GM23338 (cell line): ENCODE results near the gene ASB12. TPM values are rescaled to one million over a fixed set of nuclear protein-coding genes. Genes with fewer than 3 reads are reported as not detected.
A peak's percentile ranks its signal among the peaks of the same experiment; 100 is the strongest.

Source experiments
- ATAC-seq: fragments of 200-7000 bp; cut with Tn5 transposase; 3 replicates; pipeline ENCODE4 v1.9.1; 2020
- DNase-seq: peaks from one replicate; pipeline ENCODE4 v3.0.0-alpha.2; 2015; ENCODE audit warnings: low spot score
- H2AFZ ChIP-seq: fragments of 200-600 bp; sonication (generic); 2 replicates; pipeline ENCODE4 v1.8.0; 2016; ENCODE audit warnings: antibody characterized with exemption, mild to moderate bottlenecking, moderate library complexity
- H3F3A ChIP-seq: fragments of 200-600 bp; sonication (generic); replicated peaks from 2 replicates; pipeline ENCODE4 v1.8.0; 2017; ENCODE audit warnings: antibody characterized with exemption, mixed run types, low read depth
- H3K27ac ChIP-seq: fragments of 200-600 bp; sonication (generic); 2 replicates; pipeline ENCODE4 v1.6.1; 2016; ENCODE audit warnings: low read depth
- H3K27me3 ChIP-seq: fragments of 200-600 bp; sonication (generic); 2 replicates; pipeline ENCODE4 v1.8.0; 2016; ENCODE audit warnings: mild to moderate bottlenecking, mixed run types, moderate library complexity; ENCODE audit not compliant: insufficient read depth
- H3K36me3 ChIP-seq: fragments of 200-600 bp; sonication (generic); 2 replicates; pipeline ENCODE4 v1.8.0; 2016; ENCODE audit warnings: mild to moderate bottlenecking; ENCODE audit not compliant: insufficient read depth
- H3K4me1 ChIP-seq: fragments of 200-600 bp; sonication (generic); 2 replicates; pipeline ENCODE4 v1.8.0; 2016; ENCODE audit warnings: mild to moderate bottlenecking, moderate library complexity; ENCODE audit not compliant: insufficient read depth
- H3K4me2 ChIP-seq: fragments of 200-600 bp; sonication (generic); 2 replicates; pipeline ENCODE4 v1.7.1; 2017; ENCODE audit warnings: mixed run types
- H3K4me3 ChIP-seq: fragments of 200-600 bp; sonication (generic); 2 replicates; pipeline ENCODE4 v1.6.1; 2016; ENCODE audit warnings: mixed run types
- H3K79me2 ChIP-seq: fragments of 200-600 bp; sonication (generic); replicated peaks from 2 replicates; pipeline ENCODE4 v1.8.0; 2017; ENCODE audit warnings: mild to moderate bottlenecking; ENCODE audit not compliant: insufficient read depth
- H3K9me2 ChIP-seq: fragments of 200-600 bp; sonication (generic); 2 replicates; pipeline ENCODE4 v1.8.0; 2017; ENCODE audit not compliant: insufficient read depth
- H4K20me1 ChIP-seq: fragments of 200-600 bp; sonication (generic); replicated peaks from 2 replicates; pipeline ENCODE4 v1.8.0; 2017; ENCODE audit warnings: mild to moderate bottlenecking; ENCODE audit not compliant: insufficient read depth
- H3K27ac Mint-ChIP-seq: 2 replicates; pipeline ENCODE4 v1.8.0; 2020; ENCODE audit warnings: inconsistent platforms, mild to moderate bottlenecking, moderate library complexity, mixed read lengths
- H3K27me3 Mint-ChIP-seq: 3 replicates; pipeline ENCODE4 v1.8.0; 2022; ENCODE audit warnings: low read depth, mild to moderate bottlenecking, moderate library complexity, mixed read lengths, inconsistent platforms; ENCODE audit not compliant: insufficient read depth, poor library complexity
- H3K36me3 Mint-ChIP-seq: 3 replicates; pipeline ENCODE4 v1.8.0; 2021; ENCODE audit warnings: low read depth, mild to moderate bottlenecking, inconsistent platforms, moderate library complexity, mixed read lengths
- H3K4me1 Mint-ChIP-seq: 3 replicates; pipeline ENCODE4 v1.8.0; 2020; ENCODE audit warnings: mild to moderate bottlenecking, inconsistent platforms, mixed read lengths
- H3K4me3 Mint-ChIP-seq: 3 replicates; pipeline ENCODE4 v1.8.0; 2021; ENCODE audit warnings: moderate library complexity, mild to moderate bottlenecking, inconsistent platforms, mixed read lengths
- H3K9me3 Mint-ChIP-seq: 3 replicates; pipeline ENCODE4 v1.8.0; 2020; ENCODE audit warnings: moderate library complexity, mild to moderate bottlenecking, inconsistent platforms, mixed read lengths
- CREB1 ChIP-seq: fragments of 250-450 bp; sonication (Bioruptor Pico); IDR thresholded peaks from 2 replicates; pipeline ENCODE4 v1.5.0; 2020; ENCODE audit warnings: low read depth, mild to moderate bottlenecking, moderate library complexity
- EZH2 ChIP-seq: fragments of 200-600 bp; sonication (generic); IDR thresholded peaks from one replicate; pipeline ENCODE4 v1.8.0; 2017; ENCODE audit warnings: antibody characterized with exemption, mild to moderate bottlenecking, low read depth; ENCODE audit not compliant: unreplicated experiment
- EZH2phosphoT487 ChIP-seq: fragments of 200-600 bp; sonication (generic); IDR thresholded peaks from one replicate; pipeline ENCODE4 v1.8.1; 2018; ENCODE audit warnings: antibody characterized with exemption; ENCODE audit not compliant: unreplicated experiment
- JUNB ChIP-seq: IDR thresholded peaks from one replicate; pipeline ENCODE4 v1.6.1; 2016; ENCODE audit warnings: antibody characterized with exemption; ENCODE audit not compliant: unreplicated experiment
- NANOG ChIP-seq: IDR thresholded peaks from 2 replicates; pipeline ENCODE4 v1.6.1; 2016; ENCODE audit warnings: antibody characterized with exemption, borderline replicate concordance
- POLR2AphosphoS5 ChIP-seq: IDR thresholded peaks from 2 replicates; pipeline ENCODE4 v1.6.1; 2016; ENCODE audit warnings: antibody characterized with exemption, low read depth
- STAT1 ChIP-seq: IDR thresholded peaks from one replicate; pipeline ENCODE4 v1.6.1; 2016; ENCODE audit warnings: antibody characterized with exemption; ENCODE audit not compliant: unreplicated experiment
- ZNF114 ChIP-seq: fragments of 250-450 bp; sonication (Bioruptor Pico); IDR thresholded peaks from 2 replicates; pipeline ENCODE4 v1.5.0; 2020; ENCODE audit warnings: mild to moderate bottlenecking, moderate library complexity
- ZNF331 ChIP-seq: fragments of 250-450 bp; sonication (Bioruptor Pico); IDR thresholded peaks from 2 replicates; pipeline ENCODE4 v1.5.0; 2020; ENCODE audit warnings: low read depth, mild to moderate bottlenecking, moderate library complexity
- polyA plus RNA-seq: library from polyadenylated mRNA; unstranded; fragments of >200 nt; fragmentation: Nextera tagmentation; extraction: Ambion mirVana; gene quantifications from 2 replicates; pipeline ENCODE4 v1.2.1, GENCODE V29; 2016
- total RNA-seq: library from RNA; depleted of rRNA; stranded (reverse); fragments of >200 nt; shearing (Covaris generic); gene quantifications from 2 replicates; pipeline ENCODE4 v1.2.3, GENCODE V29; 2014
- TF ChIP-seq, protein P1 (sequence below): IDR thresholded peaks from 2 replicates; pipeline ENCODE4 v1.6.1; 2016; ENCODE audit warnings: antibody characterized with exemption
- TF ChIP-seq, protein P2 (sequence below): IDR thresholded peaks from one replicate; pipeline ENCODE4 v1.6.1; 2018; ENCODE audit warnings: antibody characterized with exemption; ENCODE audit not compliant: unreplicated experiment
- TF ChIP-seq, protein P3 (sequence below), 2 experiments: fragments of 200-600 bp in 1 of 2; sonication (generic) in 1 of 2; conservative IDR thresholded peaks; 2 replicates each; pipeline versions ENCODE4 v1.5.1 to v1.6.1; 2016 to 2017; ENCODE audit warnings: antibody characterized with exemption in 2 of 2, low read depth in 2 of 2, mild to moderate bottlenecking in 2 of 2, moderate library complexity in 1 of 2

Gene ASB12
- total and polyA plus RNA-seq, 2 experiments from 2014 or later: 1.1 to 1.2 TPM

DNA sequence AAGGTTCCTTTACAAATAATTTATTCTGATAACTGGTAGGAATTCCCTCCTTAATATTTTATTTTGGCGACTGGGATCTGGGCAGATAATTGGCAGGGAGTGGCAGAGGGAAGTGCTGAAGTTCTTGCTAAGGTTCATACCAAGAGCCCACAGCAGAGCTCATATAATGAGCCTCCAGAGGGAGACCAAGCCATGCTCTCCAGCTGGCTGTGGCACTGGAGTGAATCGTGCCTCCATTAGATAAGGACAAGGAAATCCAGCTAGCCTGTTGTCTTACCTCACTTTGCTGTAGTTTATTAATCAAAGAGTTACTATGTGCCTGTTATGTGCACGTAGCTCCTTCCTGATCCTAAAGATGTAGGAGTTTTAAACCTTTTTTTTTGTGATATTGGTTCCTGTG lies 1.3 kb downstream of the ASB12 start:
- ATAC-seq: no peak
- peaks cover 3% of the 10 kb centered on the region; the same call in 1 of the 3 replicates for H3K9me3 Mint-ChIP-seq

DNA sequence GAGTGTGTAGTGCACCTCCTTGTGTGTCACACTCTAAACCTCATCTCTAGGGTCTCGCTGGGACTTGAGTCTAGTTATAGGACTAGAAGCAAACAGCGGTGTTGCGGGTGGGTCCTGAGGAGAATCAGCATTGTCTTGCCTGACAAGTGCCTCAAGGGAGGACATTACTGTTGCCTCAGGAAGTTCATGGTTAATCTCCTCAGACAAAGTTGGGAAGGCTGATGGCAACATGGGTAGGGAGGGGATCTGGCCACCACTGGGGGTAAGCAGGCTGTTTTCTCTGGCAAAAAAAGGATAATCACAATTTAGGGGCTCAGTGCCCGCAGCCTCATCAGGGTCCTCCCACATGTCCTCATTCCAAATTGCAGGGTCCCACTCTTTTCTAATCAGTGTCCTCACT lies 12.4 kb downstream of the ASB12 start:
- Histone ChIP-seq H3K9me2 (no peaks in the 10 kb centered on the region), H3K4me2 (no peak overlapping the region), H3F3A (no peaks in the 10 kb centered on the region), H3K4me1 (no peaks in the 10 kb centered on the region), H3K27me3 (no peaks in the 10 kb centered on the region), H3K27ac (no peak overlapping the region), H3K36me3 (no peaks in the 10 kb centered on the region), H3K79me2 (no peaks in the 10 kb centered on the region), H3K4me3 (no peak overlapping the region), H4K20me1 (no peaks in the 10 kb centered on the region), H2AFZ (no peak overlapping the region)
- DNase-seq: no peak
- no peaks in the 10 kb centered on the region; the same call in 2 of the 3 replicates for H3K36me3 Mint-ChIP-seq
- no peaks in the 10 kb centered on the region for H3K4me1 Mint-ChIP-seq
- no peak overlapping the region for H3K4me3 Mint-ChIP-seq
- no peak for ATAC-seq
- no peaks in the 10 kb centered on the region; the same call in 2 of the 3 replicates for H3K9me3 Mint-ChIP-seq
- H3K27me3 Mint-ChIP-seq: no peaks in the 10 kb centered on the region
- no peak overlapping the region for H3K27ac Mint-ChIP-seq
- TF ChIP-seq, protein P1, sequence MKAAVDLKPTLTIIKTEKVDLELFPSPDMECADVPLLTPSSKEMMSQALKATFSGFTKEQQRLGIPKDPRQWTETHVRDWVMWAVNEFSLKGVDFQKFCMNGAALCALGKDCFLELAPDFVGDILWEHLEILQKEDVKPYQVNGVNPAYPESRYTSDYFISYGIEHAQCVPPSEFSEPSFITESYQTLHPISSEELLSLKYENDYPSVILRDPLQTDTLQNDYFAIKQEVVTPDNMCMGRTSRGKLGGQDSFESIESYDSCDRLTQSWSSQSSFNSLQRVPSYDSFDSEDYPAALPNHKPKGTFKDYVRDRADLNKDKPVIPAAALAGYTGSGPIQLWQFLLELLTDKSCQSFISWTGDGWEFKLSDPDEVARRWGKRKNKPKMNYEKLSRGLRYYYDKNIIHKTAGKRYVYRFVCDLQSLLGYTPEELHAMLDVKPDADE: no peak
- TF ChIP-seq JUNB (no peak), POLR2AphosphoS5 (no peak), CREB1 (CRISPR knock-in tag) (no peak), STAT1 (no peak), EZH2 (no peak), ZNF331 (CRISPR knock-in tag) (no peak), EZH2phosphoT487 (no peak), ZNF114 (CRISPR knock-in tag) (no peak), NANOG (no peak)
- TF ChIP-seq, protein P2, sequence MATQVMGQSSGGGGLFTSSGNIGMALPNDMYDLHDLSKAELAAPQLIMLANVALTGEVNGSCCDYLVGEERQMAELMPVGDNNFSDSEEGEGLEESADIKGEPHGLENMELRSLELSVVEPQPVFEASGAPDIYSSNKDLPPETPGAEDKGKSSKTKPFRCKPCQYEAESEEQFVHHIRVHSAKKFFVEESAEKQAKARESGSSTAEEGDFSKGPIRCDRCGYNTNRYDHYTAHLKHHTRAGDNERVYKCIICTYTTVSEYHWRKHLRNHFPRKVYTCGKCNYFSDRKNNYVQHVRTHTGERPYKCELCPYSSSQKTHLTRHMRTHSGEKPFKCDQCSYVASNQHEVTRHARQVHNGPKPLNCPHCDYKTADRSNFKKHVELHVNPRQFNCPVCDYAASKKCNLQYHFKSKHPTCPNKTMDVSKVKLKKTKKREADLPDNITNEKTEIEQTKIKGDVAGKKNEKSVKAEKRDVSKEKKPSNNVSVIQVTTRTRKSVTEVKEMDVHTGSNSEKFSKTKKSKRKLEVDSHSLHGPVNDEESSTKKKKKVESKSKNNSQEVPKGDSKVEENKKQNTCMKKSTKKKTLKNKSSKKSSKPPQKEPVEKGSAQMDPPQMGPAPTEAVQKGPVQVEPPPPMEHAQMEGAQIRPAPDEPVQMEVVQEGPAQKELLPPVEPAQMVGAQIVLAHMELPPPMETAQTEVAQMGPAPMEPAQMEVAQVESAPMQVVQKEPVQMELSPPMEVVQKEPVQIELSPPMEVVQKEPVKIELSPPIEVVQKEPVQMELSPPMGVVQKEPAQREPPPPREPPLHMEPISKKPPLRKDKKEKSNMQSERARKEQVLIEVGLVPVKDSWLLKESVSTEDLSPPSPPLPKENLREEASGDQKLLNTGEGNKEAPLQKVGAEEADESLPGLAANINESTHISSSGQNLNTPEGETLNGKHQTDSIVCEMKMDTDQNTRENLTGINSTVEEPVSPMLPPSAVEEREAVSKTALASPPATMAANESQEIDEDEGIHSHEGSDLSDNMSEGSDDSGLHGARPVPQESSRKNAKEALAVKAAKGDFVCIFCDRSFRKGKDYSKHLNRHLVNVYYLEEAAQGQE: no peak
- TF ChIP-seq, protein P3, sequence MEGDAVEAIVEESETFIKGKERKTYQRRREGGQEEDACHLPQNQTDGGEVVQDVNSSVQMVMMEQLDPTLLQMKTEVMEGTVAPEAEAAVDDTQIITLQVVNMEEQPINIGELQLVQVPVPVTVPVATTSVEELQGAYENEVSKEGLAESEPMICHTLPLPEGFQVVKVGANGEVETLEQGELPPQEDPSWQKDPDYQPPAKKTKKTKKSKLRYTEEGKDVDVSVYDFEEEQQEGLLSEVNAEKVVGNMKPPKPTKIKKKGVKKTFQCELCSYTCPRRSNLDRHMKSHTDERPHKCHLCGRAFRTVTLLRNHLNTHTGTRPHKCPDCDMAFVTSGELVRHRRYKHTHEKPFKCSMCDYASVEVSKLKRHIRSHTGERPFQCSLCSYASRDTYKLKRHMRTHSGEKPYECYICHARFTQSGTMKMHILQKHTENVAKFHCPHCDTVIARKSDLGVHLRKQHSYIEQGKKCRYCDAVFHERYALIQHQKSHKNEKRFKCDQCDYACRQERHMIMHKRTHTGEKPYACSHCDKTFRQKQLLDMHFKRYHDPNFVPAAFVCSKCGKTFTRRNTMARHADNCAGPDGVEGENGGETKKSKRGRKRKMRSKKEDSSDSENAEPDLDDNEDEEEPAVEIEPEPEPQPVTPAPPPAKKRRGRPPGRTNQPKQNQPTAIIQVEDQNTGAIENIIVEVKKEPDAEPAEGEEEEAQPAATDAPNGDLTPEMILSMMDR (conservative IDR thresholded peaks at IDR 0.05; ENCODE audit: low read depth in 2 of 2): no peak

More for the DNA sequence above, 1.3 kb downstream of the ASB12 start:
- no peaks in the 10 kb centered on the region for H3K27me3 Mint-ChIP-seq
- no peaks in the 10 kb centered on the region for H3K4me1 ChIP-seq
- no peak overlapping the region for H3K27ac Mint-ChIP-seq
- H3K4me1 Mint-ChIP-seq: peaks cover 4% of the 10 kb centered on the region; the same call in 2 of the 3 replicates
- no peaks in the 10 kb centered on the region for H3F3A ChIP-seq
- TF ChIP-seq, protein P3 (conservative IDR thresholded peaks at IDR 0.05; ENCODE audit: low read depth in 2 of 2): peak in 1 of 2 experiments; percentile 36; a peak in 2 of 4 replicates
- TF ChIP-seq NANOG (no peak), CREB1 (CRISPR knock-in tag) (no peak), ZNF114 (CRISPR knock-in tag) (no peak), ZNF331 (CRISPR knock-in tag) (no peak)
- no peak overlapping the region for H3K4me2 ChIP-seq
- H3K27ac ChIP-seq: no peak overlapping the region
- no peaks in the 10 kb centered on the region for H3K27me3 ChIP-seq
- H3K4me3 Mint-ChIP-seq: no peak overlapping the region
- H3K9me2 ChIP-seq: no peaks in the 10 kb centered on the region
- no peaks in the 10 kb centered on the region for H3K36me3 ChIP-seq
- no peak overlapping the region for H2AFZ ChIP-seq
- no peak overlapping the region for H3K4me3 ChIP-seq
- H3K79me2 ChIP-seq: no peaks in the 10 kb centered on the region
- DNase-seq: no peak
- no peaks in the 10 kb centered on the region for H4K20me1 ChIP-seq
- peaks cover 5% of the 10 kb centered on the region; the same call in 2 of the 3 replicates for H3K36me3 Mint-ChIP-seq
